Measurements from ENCODE around the gene TMEM72. TPM values are rescaled to one million over a fixed set of nuclear protein-coding genes. Genes with fewer than 3 reads are reported as not detected.
"Not testable (repeated sequence)": the region's sequence is repeated elsewhere in the genome, so short reads cannot be mapped to it uniquely, and the experiment has no call there.

The TMEM72 gene
- total RNA-seq (2014; rRNA removed; shearing (Covaris generic)) = not detected in 2 replicates

GRCh38 chr10:44911081-44911540 lies at the start of gene TMEM72:
TMEM72 (plus strand) TSS chr10:44911337; CDS start chr10:44911513, 176 bp downstream.
- DNase-seq (ENCODE audit: low read depth) = no peak

DNA sequence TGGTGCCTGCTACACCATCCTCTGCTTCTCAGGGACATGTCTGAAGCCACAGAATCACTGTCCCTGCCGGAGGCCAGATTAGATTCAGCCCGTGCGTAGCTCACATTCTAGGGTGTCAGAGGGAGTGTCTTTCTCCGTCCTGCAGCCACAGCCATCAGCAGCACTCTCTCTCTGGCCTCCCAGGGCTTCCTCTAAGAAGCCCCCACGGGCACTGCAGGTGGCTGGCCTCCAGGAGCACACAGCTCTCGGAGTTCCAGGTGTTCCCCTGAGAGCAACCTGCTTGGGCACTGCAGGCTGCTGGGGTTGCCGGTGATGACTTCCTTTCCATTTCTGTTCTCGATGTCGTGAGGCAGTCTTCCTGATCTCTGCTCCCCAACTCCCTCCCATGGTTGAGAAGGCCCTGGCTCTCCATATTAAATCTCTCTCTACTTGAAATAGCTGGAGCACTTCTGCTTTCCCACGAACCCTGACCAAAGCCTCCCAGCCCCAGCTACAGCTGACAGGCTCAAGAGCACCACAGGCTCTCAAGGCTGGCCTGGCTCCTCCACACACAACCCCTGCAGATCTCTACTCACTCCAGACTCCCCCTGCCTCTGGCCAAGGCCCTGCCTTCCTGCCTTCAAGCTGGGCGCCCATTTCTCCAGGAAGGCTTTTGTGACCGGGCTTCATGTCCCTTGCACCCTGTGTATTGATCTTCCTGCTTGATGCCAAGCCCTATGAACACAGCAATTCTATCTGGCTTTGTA lies 49.0 kb upstream of the TMEM72 start:
- DNase-seq (ENCODE audit: low read depth) = no peak

- no peak for DNase-seq (ENCODE audit: low read depth)
These were observed 48.2 kb upstream of the TMEM72 start for GRCh38 chr10:44862924-44863323.

GRCh38 chr10:44863344-44864047 lies 47.6 kb upstream of the TMEM72 start:
- DNase-seq (ENCODE audit: low read depth) = no peak

DNA sequence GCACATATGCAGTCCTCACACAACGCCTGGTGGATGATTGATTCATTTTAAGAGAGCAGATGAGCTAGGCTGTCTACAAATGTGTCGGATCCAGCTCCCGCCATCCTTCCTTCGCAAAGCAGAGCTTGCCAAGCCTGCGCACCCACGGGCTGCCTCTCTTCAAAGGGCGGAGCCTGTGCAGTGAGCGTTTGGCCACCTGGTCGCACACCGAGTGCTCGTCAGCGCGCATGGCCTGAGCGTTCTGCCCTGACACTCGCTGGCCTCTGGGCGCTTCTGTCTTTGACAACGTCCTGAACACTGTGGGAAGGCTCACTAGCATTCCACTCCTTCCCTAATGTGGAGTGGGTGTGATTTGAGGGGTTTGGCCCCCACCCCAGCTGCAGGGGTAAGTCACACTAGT lies 47.1 kb upstream of the TMEM72 start:
- no peak for DNase-seq (ENCODE audit: low read depth)

DNA sequence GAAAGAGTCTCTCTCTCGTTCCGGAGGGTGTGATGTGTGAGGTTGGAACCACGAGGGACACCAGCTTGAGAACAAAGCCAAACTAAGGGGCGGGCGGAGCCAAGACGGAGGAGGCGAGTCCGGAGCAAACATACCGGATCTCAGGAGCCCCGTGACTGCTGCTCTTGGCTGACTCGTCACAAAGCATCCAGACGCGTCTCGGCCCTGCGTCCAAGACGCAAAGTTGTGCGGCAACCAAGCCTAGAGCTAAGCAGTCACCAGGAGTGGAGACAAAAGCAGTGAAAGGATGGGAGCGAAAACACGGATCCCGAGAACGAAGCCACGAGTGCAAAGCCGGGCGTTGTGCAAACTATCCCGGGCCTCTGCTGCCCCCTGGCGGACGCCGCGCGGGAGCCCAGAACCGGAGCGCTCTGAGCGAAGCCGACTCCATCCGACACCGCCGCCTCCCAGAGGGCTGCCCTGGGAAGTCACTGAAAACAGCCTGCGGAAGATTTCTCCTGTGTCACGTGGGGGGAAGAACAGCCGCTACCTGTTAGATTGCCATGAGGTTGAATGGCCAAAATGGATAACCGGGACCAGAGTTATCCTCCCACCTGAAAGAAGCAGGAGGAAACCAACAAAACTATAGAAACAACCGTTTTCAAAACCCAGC lies 46.4 kb upstream of the TMEM72 start:
- peak; percentile 82 for DNase-seq (ENCODE audit: low read depth)

GRCh38 chr10:44865289-44865671 lies 45.9 kb upstream of the TMEM72 start:
- no peak for DNase-seq (ENCODE audit: low read depth)

DNA sequence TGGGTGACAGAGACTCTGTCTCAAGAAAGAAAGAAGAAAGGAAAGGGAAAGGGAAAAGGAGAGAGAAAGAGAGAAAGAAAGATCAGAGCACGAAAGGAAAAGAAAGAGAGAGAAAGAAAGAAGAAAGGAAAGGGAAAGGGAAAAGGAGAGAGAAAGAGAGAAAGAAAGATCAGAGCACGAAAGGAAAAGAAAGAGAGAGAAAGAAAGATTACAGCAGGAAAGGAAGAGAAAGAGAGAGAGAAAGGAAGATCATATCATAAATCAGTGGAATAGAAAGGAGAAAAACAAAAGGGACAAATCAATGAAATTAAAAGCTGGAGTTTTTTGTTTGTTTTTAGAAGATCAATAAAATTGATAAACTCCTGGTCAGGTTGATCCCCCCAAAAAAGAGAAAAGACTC lies 44.8 kb upstream of the TMEM72 start:
- DNase-seq (ENCODE audit: low read depth) = not testable (repeated sequence)

- DNase-seq (ENCODE audit: low read depth) = no peak
These were observed 41.1 kb upstream of the TMEM72 start for GRCh38 chr10:44870031-44870430.

- DNase-seq (ENCODE audit: low read depth) = no peak
These were observed 38.0 kb upstream of the TMEM72 start for GRCh38 chr10:44873160-44873559.

DNA sequence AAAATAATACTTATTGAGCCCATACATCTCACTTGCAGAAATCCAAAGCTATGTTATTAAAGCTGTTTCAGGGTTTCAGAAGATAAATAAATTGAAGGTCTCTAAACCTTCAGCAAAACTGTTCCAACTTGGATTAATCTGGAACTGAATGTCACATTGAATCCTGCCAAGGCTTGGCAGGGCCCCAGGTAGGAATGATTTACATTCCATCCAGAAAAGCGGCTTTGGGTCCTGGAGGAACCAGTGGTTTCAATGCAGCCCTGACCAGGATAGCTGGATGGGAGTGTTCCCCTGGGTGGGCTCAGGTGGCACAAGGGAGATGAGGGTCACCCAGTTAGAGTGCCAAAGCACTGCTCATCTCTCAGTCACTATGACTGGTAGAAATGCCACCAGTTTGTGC lies 37.0 kb upstream of the TMEM72 start:
- DNase-seq (ENCODE audit: low read depth) = no peak

GRCh38 chr10:44878706-44879530 lies 32.2 kb upstream of the TMEM72 start:
- DNase-seq (ENCODE audit: low read depth) = peak; percentile 79

- DNase-seq (ENCODE audit: low read depth) = no peak
These were observed 31.6 kb upstream of the TMEM72 start for GRCh38 chr10:44879531-44879899.

- DNase-seq (ENCODE audit: low read depth) = no peak
These were observed 30.9 kb upstream of the TMEM72 start for GRCh38 chr10:44880090-44880715.

- DNase-seq (ENCODE audit: low read depth) = no peak
These were observed 29.5 kb upstream of the TMEM72 start for GRCh38 chr10:44881649-44882048.

- no peak for DNase-seq (ENCODE audit: low read depth)
These were observed 28.9 kb upstream of the TMEM72 start for GRCh38 chr10:44882166-44882720.

- no peak for DNase-seq (ENCODE audit: low read depth)
These were observed 27.4 kb upstream of the TMEM72 start for GRCh38 chr10:44883593-44884331.

- DNase-seq (ENCODE audit: low read depth) = no peak
These were observed 25.4 kb upstream of the TMEM72 start for GRCh38 chr10:44885710-44886109.

- DNase-seq (ENCODE audit: low read depth) = no peak
These were observed 24.2 kb upstream of the TMEM72 start for GRCh38 chr10:44886966-44887365.

GRCh38 chr10:44888886-44889285 lies 22.3 kb upstream of the TMEM72 start:
- no peak for DNase-seq (ENCODE audit: low read depth)
